ENCODE results near the gene ABCB9.

DNA sequence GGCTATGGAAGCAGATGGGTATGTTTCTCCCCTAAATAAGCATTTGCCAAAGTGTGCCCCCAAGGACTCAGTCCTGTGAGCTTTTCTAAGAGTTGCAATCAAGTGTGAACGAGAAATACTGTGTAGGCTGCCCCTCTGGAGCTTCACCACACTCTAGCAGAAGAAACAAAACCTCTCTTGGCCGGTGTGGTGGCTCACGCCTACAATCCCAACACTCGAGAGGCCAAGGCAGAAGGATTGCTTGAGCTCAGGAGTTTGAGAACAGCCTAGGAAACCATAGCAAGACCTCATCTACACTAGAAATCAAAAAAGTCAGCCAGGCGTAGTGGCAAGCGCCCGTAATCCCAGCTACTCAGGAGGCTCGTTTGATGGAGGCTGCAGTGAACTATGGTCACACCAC is 80.1 kb downstream of the ABCB9 start:
- TF ChIP-seq, protein P1, sequence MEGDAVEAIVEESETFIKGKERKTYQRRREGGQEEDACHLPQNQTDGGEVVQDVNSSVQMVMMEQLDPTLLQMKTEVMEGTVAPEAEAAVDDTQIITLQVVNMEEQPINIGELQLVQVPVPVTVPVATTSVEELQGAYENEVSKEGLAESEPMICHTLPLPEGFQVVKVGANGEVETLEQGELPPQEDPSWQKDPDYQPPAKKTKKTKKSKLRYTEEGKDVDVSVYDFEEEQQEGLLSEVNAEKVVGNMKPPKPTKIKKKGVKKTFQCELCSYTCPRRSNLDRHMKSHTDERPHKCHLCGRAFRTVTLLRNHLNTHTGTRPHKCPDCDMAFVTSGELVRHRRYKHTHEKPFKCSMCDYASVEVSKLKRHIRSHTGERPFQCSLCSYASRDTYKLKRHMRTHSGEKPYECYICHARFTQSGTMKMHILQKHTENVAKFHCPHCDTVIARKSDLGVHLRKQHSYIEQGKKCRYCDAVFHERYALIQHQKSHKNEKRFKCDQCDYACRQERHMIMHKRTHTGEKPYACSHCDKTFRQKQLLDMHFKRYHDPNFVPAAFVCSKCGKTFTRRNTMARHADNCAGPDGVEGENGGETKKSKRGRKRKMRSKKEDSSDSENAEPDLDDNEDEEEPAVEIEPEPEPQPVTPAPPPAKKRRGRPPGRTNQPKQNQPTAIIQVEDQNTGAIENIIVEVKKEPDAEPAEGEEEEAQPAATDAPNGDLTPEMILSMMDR (IDR thresholded peaks at IDR 0.05; ENCODE audit: low read depth, low read length, poor library complexity, severe bottlenecking) = no peak
- TF ChIP-seq EZH2phosphoT487 (IDR thresholded peaks at IDR 0.05; ENCODE audit: borderline replicate concordance, low read length) = no peak

Data from DOHH2 (cell line).